LHCN-M2 (cell line): ENCODE measurements around the gene CA12. TPM values are rescaled to one million over a fixed set of nuclear protein-coding genes. Genes with fewer than 3 reads are reported as not detected.
A peak's percentile ranks its signal among the peaks of the same experiment; 100 is the strongest.

Experiments
- DNase-seq: peaks from one replicate; pipeline ENCODE4 v3.0.0-alpha.2; 2012; ENCODE audit warnings: low read depth
- total RNA-seq: library from RNA; depleted of rRNA; stranded (reverse); fragments of >200 nt; gene quantifications from 2 replicates; pipeline ENCODE4 v1.2.3, GENCODE V29; 2014

Gene CA12
- total RNA-seq, 1 experiment from 2014 or later, result 4.9 TPM

DNA sequence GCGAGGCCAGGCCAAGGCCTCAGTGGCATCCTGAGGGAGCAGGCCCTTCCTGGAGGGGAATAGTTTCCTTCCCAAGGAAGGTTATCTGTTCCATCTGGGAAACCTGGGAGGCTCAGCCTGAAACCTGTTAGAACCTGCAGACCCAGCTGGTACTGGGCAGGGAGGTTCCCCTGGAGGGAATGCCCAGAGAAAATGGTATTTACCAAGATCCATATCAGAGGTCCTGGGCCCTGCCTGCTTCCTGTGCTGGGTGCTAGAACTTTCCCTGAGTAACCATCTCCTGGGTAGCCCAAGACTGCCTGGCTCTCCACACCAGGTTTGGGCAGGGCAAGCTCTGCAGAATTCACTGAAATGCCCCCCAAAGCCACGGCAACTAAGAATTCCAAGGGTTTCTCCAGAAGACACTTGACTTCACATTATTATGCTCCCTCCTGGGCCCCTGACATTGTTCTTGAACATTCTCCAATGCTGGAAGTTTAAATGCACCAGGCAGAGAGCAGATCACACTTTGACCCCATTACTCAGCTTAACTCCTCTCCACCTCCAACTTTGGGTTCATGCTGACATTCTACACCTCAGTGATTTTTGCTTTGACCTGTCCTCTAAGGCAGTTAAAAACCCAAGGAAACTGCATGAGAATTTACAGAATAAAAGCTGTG lies 2.0 kb downstream of the CA12 start:
- DNase-seq, result no peak

GRCh38 chr15:63378946-63379345 lies 2.7 kb downstream of the CA12 start:
- no peak for DNase-seq

- DNase-seq, result peak; percentile 74
These were observed 6.7 kb downstream of the CA12 start for GRCh38 chr15:63374686-63375520.

DNA sequence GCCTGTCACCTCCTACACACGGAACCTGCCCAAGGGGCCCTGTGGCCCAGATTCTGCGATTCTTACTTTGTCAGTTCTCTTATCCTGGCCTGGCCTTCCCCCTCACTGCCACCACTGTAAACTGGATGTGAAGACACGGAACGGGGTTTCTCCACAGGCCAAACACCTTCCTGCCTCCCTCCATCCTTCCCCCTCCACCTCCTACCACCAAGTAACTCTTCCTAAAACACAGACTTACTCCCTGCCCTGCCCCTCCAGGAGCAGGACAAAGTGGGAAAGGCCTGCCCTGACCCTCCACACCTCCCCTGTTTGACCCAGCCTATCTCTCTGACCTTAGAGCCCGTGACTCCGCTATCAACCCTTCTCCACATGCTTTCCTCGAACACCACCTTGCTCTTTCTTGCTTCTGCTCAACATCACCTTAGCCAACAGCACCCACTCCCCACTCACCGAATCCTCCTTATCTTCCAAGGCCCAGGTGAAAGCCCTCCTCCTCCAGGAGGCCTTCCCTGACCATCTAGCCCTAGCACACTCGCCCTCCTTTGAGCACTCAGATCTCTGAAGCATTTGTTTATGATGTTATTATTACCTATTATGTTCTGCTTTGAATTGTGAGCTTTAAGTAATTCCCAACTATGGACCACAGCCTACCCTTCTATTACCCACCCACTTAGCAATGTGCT lies 7.6 kb downstream of the CA12 start:
- DNase-seq, result no peak

DNA sequence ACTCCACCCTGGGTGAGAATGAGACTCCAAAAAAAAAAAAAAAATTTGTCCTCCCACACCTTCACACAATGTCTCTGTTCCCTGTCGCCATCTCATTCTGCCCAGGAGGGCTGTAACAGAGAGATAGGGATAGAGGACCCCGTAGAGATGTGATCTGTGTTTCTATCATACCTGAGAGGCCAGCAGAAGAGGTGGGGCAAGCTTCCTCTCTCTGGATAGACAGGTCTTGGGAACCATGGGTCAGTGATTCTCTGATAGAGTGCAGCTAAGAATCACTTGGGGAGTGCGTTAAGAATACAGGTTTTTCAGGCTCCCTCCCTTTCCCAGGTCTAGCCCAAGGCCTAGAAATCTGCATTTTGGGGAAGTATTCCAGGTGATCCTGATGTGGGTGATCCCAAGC lies 8.3 kb downstream of the CA12 start:
- no peak for DNase-seq

DNA sequence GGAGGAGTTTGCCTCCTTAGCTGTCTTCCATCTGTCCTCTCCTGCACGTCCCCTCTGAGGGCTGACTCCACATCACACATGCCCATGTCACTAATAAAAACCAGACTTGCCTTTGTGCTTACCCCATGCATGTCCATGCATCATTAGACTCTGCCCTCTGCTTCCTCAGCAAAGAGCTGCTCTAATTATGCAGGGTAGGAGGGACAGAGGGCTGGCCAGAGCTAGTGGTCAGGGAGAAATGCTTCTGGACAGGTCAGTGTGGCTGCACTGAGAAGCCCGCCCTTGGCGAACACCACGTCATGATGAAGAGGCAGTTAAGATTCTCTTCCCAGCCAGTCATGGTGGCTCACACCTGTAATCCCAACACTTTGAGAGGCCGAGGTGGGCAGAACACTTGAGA lies 8.9 kb downstream of the CA12 start:
- no peak for DNase-seq

- DNase-seq, result peak; percentile 97
These were observed 9.5 kb downstream of the CA12 start for GRCh38 chr15:63372018-63372705.

- DNase-seq, result peak; percentile 48
These were observed 10.2 kb downstream of the CA12 start for GRCh38 chr15:63371297-63371918.

DNA sequence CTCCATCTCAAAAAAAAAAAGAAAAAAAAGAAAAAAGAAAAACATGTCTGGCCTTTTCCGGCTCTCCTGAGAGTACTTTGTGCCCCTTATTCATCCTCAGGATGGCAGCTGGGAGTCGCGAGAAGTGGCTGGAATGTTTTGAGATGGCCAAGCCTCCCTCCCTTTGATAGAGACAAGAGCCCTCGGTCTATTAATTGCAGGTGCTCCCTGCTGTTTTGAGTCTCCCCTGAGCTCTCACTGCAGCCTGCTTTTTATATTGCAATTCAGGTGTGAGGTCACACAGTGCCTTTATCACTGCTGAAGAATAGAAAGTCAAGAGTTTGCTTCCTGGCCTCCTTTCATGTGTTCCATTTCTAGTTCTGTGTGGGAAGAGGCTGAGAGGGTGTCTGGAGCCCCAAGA lies 10.9 kb downstream of the CA12 start:
- no peak for DNase-seq

- no peak for DNase-seq
These were observed 11.9 kb downstream of the CA12 start for GRCh38 chr15:63369781-63370180.

DNA sequence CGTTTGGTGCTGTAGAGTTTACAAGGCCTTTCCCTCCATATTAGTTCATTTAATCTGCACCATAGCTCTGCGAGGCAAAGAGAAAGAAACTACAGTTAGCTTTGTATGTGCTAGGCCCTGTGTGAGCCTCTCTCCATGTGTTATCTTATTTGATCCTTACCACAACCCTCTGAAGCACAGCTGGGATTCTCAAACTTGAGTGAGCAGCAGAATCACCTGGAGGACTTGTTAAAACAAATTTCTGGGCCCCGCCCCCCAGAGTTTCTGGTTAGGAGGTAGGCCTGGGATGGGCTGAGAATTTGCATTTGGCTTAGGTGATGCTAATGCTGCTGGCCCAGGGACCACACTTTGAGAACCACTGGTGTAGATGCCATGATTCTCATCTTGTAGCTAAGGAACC lies 12.3 kb downstream of the CA12 start:
- no peak for DNase-seq

DNA sequence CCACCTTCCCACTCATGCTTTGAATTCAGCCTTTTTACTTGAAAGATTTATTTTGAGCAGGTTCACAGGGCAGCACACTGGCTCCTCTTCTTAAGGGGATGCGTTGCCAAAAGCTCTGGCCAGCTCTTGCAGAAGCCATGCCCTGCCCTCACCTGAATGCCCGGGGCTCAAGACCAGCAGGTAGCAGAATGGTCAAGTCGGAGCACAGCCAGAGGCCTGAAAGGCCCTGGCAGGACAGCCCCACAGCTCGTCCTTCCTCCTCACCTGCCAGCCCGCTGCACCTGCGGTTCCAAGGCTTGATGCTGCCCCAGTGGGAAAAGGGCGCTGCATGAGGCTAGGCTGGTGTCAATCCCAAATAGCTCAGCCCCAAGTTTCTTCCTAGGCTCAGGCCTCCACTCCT lies 13.1 kb downstream of the CA12 start:
- no peak for DNase-seq

GRCh38 chr15:63367900-63368299 lies 13.7 kb downstream of the CA12 start:
- no peak for DNase-seq

DNA sequence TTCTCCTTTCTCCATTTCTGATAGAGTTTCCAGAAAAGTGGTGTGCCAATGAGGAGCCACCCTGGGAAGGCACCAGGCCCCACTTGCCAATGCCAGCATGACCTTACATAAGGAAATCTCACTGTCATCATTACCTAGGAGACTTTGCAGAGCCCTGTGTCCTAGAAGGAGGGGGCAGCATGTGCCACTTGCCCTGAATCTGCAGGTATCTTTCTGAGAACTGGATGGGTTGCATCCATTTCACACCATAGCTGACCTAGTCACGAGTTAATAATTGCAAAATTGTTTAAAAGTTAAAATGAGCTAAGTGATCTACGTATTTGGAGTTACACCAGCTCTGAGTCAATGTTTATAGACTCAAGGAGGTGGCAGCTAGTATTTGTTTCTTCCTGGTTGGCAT lies 14.3 kb downstream of the CA12 start:
- DNase-seq, result no peak

DNA sequence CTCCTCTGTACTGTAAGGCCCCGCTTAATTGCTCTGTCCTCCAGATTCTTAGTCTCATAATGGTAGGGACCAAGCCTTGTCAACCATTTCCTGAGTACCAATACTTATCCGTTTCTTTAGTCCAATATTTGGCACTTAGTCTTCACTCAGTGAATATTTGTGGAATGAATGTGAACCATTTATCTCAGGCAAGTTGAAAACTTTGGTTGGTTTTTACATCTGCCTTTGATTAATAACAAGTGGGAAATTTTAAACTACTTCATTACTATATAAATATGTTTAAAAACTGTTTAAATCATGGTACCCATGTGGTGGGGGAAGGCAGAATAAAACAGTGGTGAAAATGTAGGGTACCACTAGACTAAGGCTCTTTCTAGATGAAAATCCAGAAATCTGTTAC lies 15.2 kb downstream of the CA12 start:
- DNase-seq, result no peak

DNA sequence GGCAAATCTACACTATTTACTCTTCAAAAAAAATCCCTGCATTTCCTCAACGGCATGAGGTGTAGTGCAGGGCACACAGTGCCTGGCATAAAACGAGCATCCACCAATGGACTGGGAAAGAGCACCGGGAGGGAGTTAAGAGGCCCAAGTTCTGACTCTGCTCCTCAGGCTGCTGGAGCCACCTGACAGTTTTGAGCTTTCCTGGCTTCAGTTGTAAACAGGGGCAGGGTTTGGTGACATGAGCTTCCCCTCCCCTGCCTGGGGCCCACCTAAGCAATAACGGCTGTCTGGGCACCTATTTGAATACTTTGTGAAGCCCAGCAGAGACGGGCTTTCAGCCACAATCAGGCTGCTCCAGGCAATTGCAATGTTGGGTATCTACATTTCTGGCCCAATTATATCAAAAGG lies 16.4 kb downstream of the CA12 start:
- no peak for DNase-seq

GRCh38 chr15:63364399-63365272 lies 17.0 kb downstream of the CA12 start:
- DNase-seq, result no peak

- DNase-seq, result no peak
These were observed 18.4 kb downstream of the CA12 start for GRCh38 chr15:63363292-63363691.

GRCh38 chr15:63362885-63363284 lies 18.8 kb downstream of the CA12 start:
- no peak for DNase-seq

- DNase-seq, result no peak
These were observed 19.4 kb downstream of the CA12 start for GRCh38 chr15:63362196-63362595.

- no peak for DNase-seq
These were observed 21.5 kb downstream of the CA12 start for GRCh38 chr15:63360170-63360569.
